Activated naive CD4-positive, alpha-beta T cell treated with Interleukin-2 at 50 U/mL for 16 hours (primary cell): ENCODE measurements around the gene GRM8.

ENCODE experiments used
- DNase-seq: peaks from one replicate; pipeline ENCODE4 v3.0.0-alpha.2; 2020

GRM8 gene

DNA sequence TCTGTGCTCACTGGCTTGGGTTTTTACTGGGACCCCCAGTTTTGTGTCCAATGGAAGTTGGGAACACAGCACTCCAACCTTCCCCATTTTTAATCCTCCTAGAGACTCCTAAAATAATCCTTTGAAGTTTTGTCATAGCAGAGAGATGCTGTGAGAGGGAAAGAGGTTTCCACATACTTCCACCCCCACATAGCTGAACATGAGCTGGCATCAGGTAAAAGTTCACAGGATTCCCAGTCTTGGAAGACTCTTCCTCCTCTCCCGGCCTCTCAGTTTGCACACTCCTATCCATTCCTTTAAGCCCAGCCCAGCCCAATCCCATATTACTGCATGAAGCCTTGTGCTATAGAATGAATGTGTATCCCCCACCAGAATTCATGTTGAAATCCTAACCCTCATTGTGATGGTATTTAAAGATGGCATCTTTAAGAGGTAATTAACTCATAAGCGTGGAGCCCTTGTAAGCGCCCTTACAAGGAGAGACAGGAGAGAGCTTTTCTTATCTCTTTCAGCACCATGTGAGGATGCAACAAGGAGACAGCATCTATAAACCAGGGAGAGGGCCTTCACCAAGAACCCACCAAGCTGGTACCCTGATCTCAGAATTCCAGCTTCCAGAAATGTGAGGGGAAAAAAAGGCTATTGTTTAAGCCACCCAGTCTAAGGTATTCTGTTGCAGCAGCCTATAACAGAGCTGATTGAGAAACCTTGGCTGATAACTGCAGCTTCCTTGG lies 22.4 kb downstream of the GRM8 start:
- DNase-seq = no peak

DNA sequence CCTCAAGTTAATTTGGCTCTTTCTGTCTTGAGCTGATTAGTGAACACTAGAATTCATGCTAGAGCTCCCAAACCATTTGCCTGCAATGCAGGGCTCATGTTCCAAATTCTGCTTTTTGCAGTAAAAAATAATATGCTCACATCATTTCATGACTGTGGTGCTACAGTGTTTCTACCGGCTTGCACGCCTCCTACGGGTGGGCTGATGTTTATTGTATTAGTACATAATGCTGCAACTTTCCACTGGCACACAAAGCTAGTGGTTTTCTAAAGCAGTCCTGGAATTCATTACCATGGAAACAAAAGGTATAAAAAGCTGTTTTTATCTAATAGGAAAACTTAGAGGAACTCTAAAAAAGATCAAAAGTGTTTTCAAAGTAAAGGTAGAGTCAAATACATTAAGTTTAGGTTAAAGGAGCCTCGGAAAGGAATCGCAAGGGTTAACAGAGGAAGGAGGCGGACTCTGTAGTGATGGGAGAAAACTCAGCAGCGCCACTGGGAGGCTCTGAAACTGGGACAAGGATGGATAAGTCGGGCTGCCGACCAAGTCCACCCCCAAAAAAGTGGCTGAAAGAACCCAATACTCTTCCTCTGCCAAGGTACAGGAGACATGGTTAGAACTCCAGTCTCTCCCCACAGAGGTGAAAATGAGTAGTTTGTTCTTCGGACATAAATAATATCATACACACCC lies 25.9 kb downstream of the GRM8 start:
- DNase-seq = no peak

- DNase-seq = no peak
These were observed 31.0 kb downstream of the GRM8 start for GRCh38 chr7:127221731-127222130.

DNA sequence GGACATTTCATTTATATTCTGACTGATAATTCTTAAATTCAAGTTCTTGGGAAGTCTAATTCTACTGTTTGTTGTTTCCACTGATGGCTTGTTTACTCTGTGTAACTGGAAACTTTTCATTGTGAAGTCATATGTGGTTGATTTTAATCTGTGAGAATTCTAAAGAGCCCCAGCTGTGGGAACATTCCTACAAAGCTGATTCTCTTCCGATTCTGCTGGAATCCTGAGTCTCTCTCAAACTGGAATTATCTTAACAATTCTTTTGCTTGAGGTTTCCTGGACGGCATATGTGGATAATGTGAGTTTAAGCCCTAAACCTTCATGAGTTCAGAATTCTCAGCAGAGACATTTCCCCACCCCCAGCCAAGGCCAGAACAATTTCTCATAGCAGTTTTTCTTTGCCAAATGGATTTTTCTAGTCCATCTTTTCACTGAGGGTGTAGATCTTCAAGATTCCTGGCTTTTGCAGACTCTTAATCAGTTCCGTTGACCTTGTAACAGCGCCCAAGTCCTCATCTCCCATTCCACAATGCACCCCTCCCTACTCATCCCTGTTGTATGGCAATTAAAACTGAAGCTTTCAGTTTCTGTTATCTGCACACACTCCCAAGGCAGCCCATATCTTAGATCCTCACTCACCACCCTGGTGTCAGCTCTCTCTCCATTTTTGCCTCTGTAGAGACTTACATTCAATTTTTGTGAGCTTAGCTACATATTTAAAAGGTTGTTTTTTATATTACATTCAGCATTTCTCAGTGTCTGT lies 37.6 kb downstream of the GRM8 start:
- DNase-seq = no peak

DNA sequence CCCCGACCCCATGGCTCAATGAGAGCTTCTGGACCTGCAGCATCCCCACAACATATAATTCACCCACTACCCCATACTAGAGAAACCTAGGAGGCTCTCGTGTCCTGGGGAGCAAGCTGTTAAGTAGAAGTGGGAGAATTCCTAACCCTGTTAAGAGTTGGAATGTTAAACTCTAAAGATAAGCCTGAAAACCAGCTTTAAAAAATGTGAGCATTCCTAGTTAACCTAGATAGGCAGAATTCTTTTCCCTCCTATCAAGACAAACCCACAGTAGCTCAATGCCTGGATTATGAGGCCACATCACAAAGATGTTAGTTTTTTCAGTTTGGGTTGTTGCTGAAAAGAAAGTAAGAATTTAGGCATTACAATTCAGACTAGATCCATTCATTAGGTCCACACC lies 42.9 kb downstream of the GRM8 start:
- no peak for DNase-seq

DNA sequence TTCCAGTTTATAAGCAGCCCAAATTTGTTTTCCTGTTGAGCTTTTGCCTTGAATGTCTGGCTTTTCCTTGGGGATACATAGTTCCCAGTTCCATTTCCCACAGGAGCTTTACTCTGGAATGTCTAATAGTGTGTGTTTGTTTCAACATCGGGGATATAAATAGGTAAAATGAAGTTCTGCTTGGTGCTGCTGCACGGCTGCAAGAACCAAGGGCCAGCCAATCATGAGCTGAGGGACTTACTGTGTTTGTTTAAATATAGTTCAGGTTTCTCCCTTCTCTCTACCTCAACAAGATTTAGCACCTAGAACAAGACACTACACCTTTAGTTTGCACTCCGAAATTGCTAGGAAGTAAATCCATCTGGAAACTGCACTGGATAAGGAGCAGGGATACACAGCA lies 43.9 kb downstream of the GRM8 start:
- no peak for DNase-seq

DNA sequence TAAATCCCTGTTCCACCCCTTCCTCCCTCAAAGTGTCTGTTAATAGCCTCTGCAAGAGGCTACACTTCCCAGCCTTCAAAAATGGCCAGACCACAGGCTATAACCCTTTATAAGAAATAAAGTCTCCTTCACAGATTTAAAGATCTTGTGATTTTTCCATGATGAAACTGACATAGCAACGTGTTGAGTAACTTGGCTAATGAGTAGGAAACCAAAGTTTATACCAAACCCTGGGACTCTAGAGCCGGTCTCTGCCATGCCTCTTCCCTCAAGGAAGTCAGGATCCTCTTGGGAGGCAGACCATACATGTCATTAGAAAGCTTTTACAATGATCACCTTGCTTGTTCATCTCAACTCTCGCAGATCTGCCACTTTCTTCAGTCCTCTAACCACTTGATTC lies 44.4 kb downstream of the GRM8 start:
- DNase-seq = no peak

DNA sequence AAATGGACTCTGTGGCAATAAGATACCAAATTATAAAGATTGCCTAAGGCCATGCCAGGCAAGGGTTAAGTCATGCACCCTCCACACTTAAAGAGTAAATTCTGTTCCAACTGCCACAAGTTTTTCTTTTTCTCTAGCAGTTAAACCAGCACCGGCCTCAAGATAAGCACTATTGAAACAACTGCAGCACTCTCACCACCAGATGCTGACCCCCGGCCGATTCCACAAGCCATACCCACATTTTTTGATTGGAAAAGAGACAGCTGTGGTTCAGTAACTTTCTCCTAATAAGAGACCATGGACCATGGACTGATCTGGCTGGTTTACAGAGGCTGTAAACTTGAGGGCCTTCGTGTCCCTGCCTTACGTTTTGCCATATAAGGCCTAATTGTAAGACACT lies 44.9 kb downstream of the GRM8 start:
- no peak for DNase-seq

- no peak for DNase-seq
These were observed 45.5 kb downstream of the GRM8 start for GRCh38 chr7:127207230-127207629.

DNA sequence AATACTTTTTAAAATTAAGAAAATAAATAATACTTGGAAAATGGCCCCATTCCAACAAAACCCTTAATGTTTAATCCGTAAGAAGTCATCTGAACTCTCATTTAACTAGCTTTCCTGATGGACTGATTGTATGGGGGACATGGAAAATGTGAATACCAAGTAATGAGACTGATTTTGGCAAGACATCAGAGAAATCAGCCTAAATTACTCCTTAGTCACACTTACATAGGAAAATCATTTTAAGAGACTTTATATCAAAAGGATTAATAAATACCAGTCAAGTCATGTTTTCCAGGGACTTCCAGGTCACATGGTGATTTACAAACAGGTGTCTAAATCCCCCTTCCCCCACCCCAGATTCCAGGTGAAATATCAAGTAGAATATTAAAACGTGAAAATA lies 58.2 kb downstream of the GRM8 start:
- DNase-seq = no peak

DNA sequence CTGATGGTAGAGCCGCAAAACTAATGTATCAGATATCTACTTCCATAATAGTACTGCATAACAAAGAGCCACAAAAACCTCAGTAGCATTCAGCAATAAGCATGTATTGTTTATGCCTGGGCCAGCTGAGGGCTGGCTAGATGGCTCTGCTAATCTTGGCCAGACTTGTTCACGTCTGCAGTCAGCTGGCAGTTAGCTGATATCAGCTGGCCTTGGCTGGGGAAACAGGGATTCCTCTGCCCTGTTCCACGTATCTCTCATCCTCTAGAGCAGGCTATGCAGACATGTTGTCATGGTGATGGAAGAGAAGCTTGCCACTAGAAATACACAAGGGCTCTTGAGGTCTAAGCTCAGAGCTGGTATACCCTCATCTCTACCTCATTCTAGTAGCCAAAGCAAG lies 62.9 kb downstream of the GRM8 start:
- no peak for DNase-seq

DNA sequence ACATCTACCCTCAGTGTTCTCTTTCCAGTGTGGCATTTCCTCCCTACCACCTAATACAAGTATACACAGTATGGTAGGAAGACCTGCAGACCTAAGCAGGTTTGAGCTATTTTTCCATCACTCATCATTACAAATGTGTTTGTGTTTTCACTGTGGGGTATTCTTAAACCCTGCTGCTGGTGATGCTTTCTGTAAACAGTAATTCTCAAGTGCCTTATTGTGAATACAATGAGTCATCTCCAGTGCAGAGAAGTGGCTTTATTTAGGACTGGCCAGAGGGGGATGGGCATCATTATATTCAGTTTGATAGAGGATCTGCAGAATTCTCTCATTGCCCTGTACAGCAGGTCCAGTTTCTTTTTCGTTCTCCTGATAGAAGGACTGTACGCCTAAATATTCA lies 63.7 kb downstream of the GRM8 start:
- no peak for DNase-seq

GRCh38 chr7:127187740-127188139 lies 65.0 kb downstream of the GRM8 start:
- DNase-seq = no peak

DNA sequence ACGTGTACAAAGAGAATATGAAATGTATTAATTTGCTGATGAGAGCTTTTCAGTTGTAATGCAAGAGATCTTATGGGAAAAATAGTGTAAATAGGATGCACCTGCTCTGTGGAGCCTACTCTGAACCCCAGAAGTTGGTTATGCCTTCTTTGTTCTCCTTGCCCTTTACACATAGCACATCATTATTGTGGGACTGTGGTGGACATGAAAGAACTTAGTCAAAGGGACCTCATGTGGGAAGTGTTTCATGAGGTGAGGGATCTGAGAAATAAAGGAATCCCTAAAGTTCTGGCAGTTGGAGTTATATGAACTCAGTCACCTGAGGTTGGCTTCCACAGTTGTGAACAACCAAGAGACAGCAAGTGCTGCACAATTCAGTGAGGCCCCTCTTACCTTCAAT lies 66.1 kb downstream of the GRM8 start:
- no peak for DNase-seq

DNA sequence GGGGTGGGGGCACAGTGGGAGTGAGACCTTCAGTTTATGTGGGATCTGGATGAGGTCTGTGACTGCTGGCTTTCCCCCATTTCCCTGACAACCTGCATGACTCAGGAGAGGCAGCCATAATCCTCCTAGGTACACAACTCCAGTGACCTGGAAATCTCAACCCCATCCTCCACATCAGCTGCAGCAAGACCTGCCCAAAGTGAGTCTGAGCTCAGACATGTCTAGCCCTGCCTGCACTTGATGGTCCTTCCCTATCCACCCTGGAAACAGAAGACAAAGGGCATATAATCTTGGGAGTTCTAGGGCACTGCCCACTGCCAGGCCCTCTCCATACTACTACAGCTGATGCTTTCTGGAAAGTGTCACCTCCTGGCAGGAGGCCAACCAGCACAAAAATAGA lies 75.6 kb downstream of the GRM8 start:
- no peak for DNase-seq

- no peak for DNase-seq
These were observed 90.4 kb downstream of the GRM8 start for GRCh38 chr7:127162366-127162765.

DNA sequence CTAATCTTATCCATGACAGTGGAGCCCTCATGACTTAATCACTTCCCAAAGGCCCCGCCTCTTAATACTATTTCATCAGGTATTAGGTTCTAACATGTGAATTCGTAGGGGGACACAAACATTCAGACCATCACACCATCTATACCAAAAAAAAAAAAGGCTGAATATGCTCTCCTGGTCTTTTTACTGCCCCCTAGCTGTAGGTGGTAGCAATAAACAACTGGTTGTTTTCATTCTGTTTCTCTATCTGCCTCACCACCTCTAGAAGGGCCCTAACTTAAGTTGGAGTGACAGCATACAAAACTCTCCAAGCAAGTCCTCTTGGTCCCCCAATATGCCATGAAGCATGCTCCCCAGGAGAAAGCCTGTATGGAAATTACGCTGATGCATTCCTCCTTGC lies 94.1 kb downstream of the GRM8 start:
- no peak for DNase-seq

DNA sequence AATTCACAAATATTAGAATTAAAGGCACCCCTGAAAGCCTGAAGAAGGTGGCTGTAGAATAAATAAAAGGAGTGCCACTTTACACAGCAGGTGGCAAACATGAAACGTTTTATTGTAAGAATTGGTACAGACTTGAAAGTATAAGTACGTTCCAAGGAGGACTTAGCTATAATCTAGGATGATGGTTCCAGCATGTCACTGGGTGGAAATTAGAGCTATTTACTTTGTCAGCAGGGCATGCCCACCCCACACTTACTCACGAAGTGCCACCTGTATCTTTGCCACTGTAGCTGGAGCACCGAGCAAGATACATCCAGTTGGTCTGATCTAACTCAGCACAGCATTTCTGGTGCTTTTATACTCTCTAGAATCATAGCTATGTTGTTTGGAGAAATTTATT lies 97.8 kb downstream of the GRM8 start:
- no peak for DNase-seq

GRCh38 chr7:127154101-127154500 lies 98.6 kb downstream of the GRM8 start:
- DNase-seq = no peak

GRCh38 chr7:127153315-127153714 lies 99.4 kb downstream of the GRM8 start:
- DNase-seq = no peak

DNA sequence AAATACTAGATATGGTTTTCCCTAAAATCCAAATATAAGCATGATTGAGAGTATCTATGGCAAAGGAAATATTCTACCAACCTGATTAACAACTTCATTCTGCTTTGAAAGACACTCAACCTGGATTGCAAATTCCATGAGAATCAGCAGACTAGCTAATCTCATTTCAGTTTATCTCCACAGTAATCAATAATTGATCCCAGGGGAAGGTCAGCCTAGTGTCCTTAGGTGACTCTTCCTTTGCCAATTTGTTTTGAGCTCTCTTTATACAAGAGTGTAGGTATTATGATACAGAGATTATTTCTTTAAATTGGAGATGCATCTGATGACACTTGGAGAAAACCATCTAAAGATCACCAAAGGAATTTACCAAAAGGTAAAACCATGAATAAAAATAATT lies 100.3 kb downstream of the GRM8 start:
- no peak for DNase-seq

- DNase-seq = no peak
These were observed 101.4 kb downstream of the GRM8 start for GRCh38 chr7:127151379-127151778.

DNA sequence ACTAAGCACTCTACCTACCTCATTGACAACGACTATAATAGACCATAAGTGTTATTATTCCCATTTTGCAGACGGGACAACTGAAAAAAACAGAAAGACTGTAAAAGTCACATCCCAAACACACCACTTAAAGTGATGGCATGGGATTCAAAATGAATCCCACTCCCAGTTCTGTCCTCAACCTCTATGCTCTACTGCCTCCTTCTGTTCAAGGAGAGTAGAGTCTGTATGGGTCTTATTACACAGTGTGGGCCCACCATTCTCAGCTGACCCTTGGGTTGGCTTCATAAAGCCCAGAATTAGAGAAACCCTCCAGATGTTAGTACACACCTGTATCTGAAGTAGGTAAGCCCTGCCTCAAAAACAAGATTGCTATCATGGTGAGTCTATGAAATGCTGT lies 102.2 kb downstream of the GRM8 start:
- DNase-seq = no peak
